GM21381 (cell line): ENCODE results near the gene HS6ST1.

Experiments
- ATAC-seq: cut with Tn5 transposase; IDR thresholded peaks from one replicate; pipeline ENCODE4 v1.9.1; 2021; ENCODE audit warnings: mild to moderate bottlenecking, moderate library complexity; ENCODE audit not compliant: unreplicated experiment

The HS6ST1 gene

GRCh38 chr2:128250229-128251025 is 68.2 kb downstream of the HS6ST1 start:
- ATAC-seq: no peak

GRCh38 chr2:128249555-128249954 is 69.1 kb downstream of the HS6ST1 start:
- no peak for ATAC-seq

- ATAC-seq: no peak
These were observed 72.9 kb downstream of the HS6ST1 start for GRCh38 chr2:128245813-128246212.

- ATAC-seq: no peak
These were observed 76.8 kb downstream of the HS6ST1 start for GRCh38 chr2:128241896-128242295.

GRCh38 chr2:128237911-128238697 is 80.6 kb downstream of the HS6ST1 start:
- ATAC-seq: no peak

GRCh38 chr2:128237081-128237534 is 81.6 kb downstream of the HS6ST1 start:
- ATAC-seq: no peak

- no peak for ATAC-seq
These were observed 82.1 kb downstream of the HS6ST1 start for GRCh38 chr2:128236491-128237035.

GRCh38 chr2:128235581-128235980 is 83.1 kb downstream of the HS6ST1 start:
- ATAC-seq: no peak

GRCh38 chr2:128234613-128235012 is 84.1 kb downstream of the HS6ST1 start:
- ATAC-seq: no peak

GRCh38 chr2:128233790-128234395 is 84.8 kb downstream of the HS6ST1 start:
- no peak for ATAC-seq

GRCh38 chr2:128232965-128233789 is 85.5 kb downstream of the HS6ST1 start:
- peak; percentile 99 for ATAC-seq

- ATAC-seq: no peak
These were observed 89.8 kb downstream of the HS6ST1 start for GRCh38 chr2:128228894-128229293.

- ATAC-seq: no peak
These were observed 90.8 kb downstream of the HS6ST1 start for GRCh38 chr2:128227862-128228261.

GRCh38 chr2:128219891-128220290 is 98.8 kb downstream of the HS6ST1 start:
- no peak for ATAC-seq

GRCh38 chr2:128217671-128218070 is 101.0 kb downstream of the HS6ST1 start:
- no peak for ATAC-seq

- ATAC-seq: no peak
These were observed 102.6 kb downstream of the HS6ST1 start for GRCh38 chr2:128215897-128216642.
